Epithelial cell of esophagus (primary cell): ENCODE data around the gene ANKS1B.
A peak's percentile ranks its signal among the peaks of the same experiment; 100 is the strongest.

Experiments
- DNase-seq: peaks from one replicate; pipeline ENCODE4 v3.0.0; 2010; ENCODE audit warnings: low read depth
- H3K4me3 ChIP-seq: 2 replicates; pipeline ENCODE4 v1.5.1; 2011; ENCODE audit warnings: mild to moderate bottlenecking, low read length, control low read depth
- CTCF ChIP-seq: IDR thresholded peaks from 2 replicates; pipeline ENCODE4 v1.5.1; 2011; ENCODE audit warnings: low read depth, mild to moderate bottlenecking, low read length, control low read depth, inconsistent platforms; ENCODE audit not compliant: insufficient read depth; ENCODE audit errors: missing control alignments

The ANKS1B gene

DNA sequence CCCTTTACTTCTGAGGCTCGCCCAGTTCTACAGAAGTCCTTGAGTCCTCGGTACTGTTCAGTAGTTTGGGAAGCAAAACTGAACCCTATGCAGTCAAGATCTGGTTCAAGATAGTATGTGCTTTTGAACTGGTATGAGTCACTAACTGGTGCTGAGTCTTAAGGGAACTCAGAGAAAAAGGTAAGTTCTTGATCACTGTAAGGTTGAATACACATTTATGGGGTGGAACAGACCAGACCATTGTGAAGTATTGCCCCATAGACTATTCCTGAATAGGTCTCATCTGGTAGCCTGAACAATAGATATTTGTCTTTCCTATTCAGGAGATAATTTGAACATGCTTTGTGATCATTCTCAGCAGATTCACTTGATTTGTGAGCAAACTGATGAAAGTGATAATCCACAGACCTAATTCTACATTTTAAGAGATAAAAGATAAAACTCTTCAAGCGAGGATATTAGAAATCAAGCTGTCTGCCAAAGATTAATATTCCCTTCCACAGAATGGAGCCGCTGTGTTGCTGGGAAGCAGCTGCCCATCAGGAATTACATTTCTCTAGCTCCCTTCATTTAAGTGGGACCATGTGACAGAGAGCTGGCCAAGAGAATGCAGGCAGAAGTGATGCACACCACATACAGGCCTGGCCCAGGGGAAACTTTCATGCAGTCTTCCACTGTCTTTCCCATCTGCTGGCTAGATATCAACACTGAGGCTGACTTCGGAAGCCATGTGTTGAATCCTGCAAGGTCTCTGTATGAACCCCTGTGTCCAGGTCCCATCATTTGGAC is 707.0 kb downstream of the ANKS1B start:
- peak; percentile 4 for DNase-seq
- no peak for TF ChIP-seq CTCF
- H3K4me3 ChIP-seq, result no peak overlapping the region

DNA sequence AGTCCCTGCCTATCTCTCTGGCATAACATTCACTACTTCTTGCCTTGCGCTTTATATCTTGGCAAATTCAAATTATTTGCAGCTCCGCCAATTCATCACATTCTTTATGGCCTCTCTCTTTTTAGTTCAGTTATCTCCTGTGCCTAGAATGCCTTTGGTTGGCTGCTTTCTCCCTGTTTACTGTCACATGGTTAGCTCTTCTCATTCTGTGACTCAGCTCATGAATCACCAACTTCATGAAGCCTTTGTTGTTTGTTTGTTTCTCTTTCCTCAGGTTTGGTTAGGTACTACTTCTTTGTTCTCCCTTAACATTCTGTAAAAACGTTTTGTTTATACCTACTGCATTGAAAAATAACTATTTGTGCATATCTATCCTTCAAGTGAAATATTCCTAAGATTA is 713.7 kb downstream of the ANKS1B start:
- H3K4me3 ChIP-seq, result no peak overlapping the region
- TF ChIP-seq CTCF, result no peak
- DNase-seq, result peak; percentile 47

- no peak for TF ChIP-seq CTCF
- H3K4me3 ChIP-seq, result no peak overlapping the region
- no peak for DNase-seq
Observed at GRCh38 chr12:99267038-99267437, 717.7 kb downstream of the ANKS1B start.

- no peak overlapping the region for H3K4me3 ChIP-seq
- no peak for TF ChIP-seq CTCF
- DNase-seq, result no peak
Observed at GRCh38 chr12:99265648-99266047, 719.1 kb downstream of the ANKS1B start.

GRCh38 chr12:99261256-99261655 is 723.5 kb downstream of the ANKS1B start:
- DNase-seq, result no peak
- no peak overlapping the region for H3K4me3 ChIP-seq
- no peak for TF ChIP-seq CTCF

- no peak for TF ChIP-seq CTCF
- no peak for DNase-seq
Observed at GRCh38 chr12:99260456-99260996, 724.2 kb downstream of the ANKS1B start.

More at GRCh38 chr12:99260456-99260996, 724.2 kb downstream of the ANKS1B start:
- H3K4me3 ChIP-seq, result no peak overlapping the region
